IPS-18c (cell line): ENCODE data around the gene LHX4.
A peak's percentile ranks its signal among the peaks of the same experiment; 100 is the strongest.

Source experiments
- H3K4me3 ChIP-seq: 2 replicates; pipeline ENCODE4 v1.7.0; 2013; ENCODE audit warnings: low read depth, mild to moderate bottlenecking, low read length, moderate library complexity; ENCODE audit not compliant: insufficient read depth
- H3K9me3 ChIP-seq: one replicate; pipeline ENCODE4 v1.6.1; 2013; ENCODE audit warnings: mild to moderate bottlenecking, low read length, moderate library complexity; ENCODE audit not compliant: control insufficient read depth, insufficient read depth

LHX4 gene

DNA sequence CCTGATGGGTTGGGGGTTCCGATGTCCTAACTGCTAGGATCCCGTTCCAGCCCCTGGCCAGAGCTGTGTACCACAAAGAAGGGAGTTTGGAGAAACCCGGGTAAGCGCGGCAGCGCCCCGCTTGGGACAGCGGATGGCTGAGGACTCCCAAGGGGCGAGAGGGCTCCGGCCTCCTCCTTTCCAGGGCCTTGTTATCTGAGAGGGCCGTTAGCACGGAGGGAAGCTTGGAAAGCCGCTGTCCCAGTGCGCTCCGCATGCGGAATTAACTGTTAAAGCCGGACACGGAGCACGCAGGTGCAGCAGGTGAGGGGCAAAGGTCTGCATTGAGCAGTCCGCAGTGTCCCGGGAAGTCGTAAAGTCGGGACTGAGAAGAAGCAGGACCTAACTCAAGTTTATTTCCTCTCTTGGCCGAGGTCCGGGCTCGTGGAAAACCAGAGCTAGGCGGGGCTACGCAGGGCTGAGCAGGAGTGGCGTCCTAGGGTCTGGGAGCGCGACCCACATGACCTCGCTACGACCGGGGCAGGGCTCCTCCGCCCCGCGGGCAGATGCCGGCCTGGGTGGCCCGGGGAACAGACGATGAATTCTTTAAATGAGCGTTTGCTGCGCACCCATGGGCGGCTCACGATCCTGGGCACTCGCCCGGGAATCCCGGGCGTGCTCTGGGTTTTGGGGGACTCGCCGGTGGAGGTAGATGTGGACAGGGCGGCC lies 4.5 kb downstream of the LHX4 start:
- Histone ChIP-seq H3K9me3 (peaks cover 2% of the 10 kb centered on the region), H3K4me3 (peak overlapping the region; percentile 50)

DNA sequence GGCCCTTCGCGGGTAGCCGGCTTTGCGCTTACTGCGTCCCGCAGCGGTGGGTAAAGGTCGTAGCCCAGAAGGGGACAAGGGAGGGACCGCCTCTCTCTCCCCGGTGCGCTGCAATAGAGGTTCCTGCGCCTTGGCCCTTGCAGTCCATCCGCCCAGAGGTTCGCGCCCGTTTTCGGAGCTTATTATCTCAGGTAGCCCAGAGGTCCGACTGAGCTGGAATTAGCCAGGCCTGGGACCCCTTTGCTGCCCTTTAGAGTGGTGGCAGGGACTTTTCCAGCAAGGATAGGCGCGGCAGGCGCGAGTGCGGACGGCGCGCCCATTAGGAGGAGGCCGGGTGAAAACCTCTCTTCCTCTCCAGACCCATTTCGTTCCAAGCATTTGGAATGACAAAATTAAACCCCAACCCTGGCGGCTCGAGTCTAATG lies 5.0 kb downstream of the LHX4 start:
- Histone ChIP-seq H3K9me3 (peaks cover 2% of the 10 kb centered on the region), H3K4me3 (peak overlapping the region; percentile 50)

- peaks cover 2% of the 10 kb centered on the region for H3K9me3 ChIP-seq
- H3K4me3 ChIP-seq = peak overlapping the region; percentile 50
These were observed 5.6 kb downstream of the LHX4 start for GRCh38 chr1:180235502-180236239.

DNA sequence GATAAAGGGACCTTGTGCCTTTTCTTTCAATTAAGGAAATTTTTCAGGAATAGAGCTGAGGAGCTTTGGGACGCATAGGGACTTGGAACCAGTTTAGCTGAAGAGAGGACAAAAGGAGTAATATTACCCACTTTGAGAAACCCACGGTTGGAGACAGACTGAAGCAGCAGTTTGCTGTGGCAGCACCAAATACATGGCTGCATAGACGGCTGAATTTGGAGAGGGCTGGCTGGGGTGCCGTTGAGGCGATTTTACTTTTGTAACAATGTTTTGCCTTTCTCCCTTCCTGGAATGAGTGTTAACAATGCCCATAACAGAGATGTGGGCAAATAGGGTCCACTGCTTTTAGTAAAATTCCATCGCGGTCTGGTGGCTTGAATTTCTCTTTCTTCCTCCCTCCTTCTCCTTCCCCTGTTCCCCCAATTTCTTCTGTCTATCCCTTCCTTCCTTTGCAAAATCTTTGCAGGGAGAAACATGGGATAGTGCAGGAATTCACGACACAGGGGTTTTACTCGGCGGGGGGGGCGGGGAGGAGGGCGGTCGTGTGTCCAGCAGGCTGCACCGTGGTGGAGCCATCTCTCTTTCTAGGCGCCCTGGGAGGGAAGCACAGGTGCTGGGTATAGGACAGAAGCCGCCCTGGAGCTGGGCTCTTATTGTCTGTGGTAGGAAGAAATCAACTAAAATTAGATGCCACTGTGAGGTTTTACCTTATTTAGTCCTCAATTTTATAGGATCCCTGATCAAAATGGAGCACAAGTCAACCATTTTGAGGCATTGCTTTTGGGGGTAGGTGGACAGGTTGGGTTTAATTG lies 6.8 kb downstream of the LHX4 start:
- peak overlapping the region; percentile 12; the same call in 1 of the 2 replicates for H3K4me3 ChIP-seq
- peaks cover 2% of the 10 kb centered on the region for H3K9me3 ChIP-seq

- H3K9me3 ChIP-seq = peaks cover 2% of the 10 kb centered on the region
- H3K4me3 ChIP-seq = no peak overlapping the region
These were observed 7.9 kb downstream of the LHX4 start for GRCh38 chr1:180237869-180238476.

GRCh38 chr1:180238675-180239074 lies 8.6 kb downstream of the LHX4 start:
- H3K4me3 ChIP-seq = no peak overlapping the region
- H3K9me3 ChIP-seq = no peaks in the 10 kb centered on the region

- no peaks in the 10 kb centered on the region for H3K9me3 ChIP-seq
- H3K4me3 ChIP-seq = no peak overlapping the region
These were observed 9.4 kb downstream of the LHX4 start for GRCh38 chr1:180239145-180240096.

GRCh38 chr1:180241716-180242544 lies 11.9 kb downstream of the LHX4 start:
- Histone ChIP-seq H3K9me3 (no peaks in the 10 kb centered on the region), H3K4me3 (no peak overlapping the region)

DNA sequence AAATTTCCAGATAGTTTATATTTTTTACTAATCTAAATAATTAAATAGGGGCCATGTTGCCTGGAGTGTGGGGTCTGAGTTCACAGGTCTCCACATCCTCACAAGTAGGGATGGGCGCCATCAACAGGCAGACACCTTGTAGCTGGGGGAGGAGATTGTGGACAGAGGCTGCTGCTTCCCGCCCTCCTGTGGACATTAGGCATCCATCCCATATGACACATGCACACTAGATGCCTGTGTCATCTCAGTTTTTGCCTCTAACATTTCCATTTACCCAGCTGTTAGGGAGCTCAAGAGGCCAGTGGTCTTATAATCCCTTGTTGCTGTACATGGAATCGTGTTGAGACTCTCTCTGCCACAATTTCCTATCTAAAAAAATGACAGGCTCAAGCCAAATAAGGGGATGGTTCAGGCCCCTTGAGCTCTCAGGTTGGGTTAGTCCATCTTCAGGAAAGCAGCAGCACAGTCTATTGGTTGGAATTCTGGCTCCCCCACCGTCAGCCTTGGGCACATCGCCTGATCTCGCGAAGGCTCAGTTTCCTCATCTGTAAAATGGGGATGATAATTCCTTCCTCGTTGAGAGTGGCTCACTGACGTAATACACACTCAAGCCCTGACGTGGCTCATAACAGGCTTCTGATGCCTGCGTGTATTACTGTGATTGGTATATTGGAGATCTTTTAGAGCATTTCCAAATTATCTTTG lies 13.6 kb downstream of the LHX4 start:
- Histone ChIP-seq H3K9me3 (no peaks in the 10 kb centered on the region), H3K4me3 (no peak overlapping the region)

- no peak overlapping the region for H3K4me3 ChIP-seq
These were observed 14.8 kb downstream of the LHX4 start for GRCh38 chr1:180244840-180245239.

GRCh38 chr1:180246579-180246978 lies 16.5 kb downstream of the LHX4 start:
- Histone ChIP-seq H3K9me3 (no peaks in the 10 kb centered on the region), H3K4me3 (no peak overlapping the region)

More at GRCh38 chr1:180244840-180245239, 14.8 kb downstream of the LHX4 start:
- no peaks in the 10 kb centered on the region for H3K9me3 ChIP-seq

GRCh38 chr1:180247061-180247460 lies 17.0 kb downstream of the LHX4 start:
- no peaks in the 10 kb centered on the region for H3K9me3 ChIP-seq
- H3K4me3 ChIP-seq = no peak overlapping the region

GRCh38 chr1:180247580-180247979 lies 17.5 kb downstream of the LHX4 start:
- no peak overlapping the region for H3K4me3 ChIP-seq
- H3K9me3 ChIP-seq = no peaks in the 10 kb centered on the region

DNA sequence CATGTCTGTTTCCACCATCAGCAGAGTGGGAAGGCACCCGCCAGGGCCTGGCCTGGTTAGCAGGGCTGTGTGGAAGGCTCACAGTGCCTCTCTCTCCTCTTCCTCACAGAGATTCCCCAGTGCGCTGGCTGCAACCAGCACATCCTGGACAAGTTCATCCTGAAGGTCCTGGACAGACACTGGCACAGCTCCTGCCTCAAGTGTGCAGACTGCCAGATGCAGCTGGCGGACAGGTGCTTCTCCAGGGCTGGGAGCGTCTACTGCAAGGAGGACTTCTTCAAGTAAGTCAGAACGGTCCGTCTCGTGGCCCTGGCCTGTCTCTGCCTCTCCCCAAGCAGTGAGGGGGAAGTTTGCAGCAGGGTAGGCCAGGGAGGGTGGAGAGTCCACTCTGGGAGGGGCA lies 18.1 kb downstream of the LHX4 start:
- H3K9me3 ChIP-seq = no peaks in the 10 kb centered on the region
- H3K4me3 ChIP-seq = no peak overlapping the region
